Endothelial cell of umbilical vein (primary cell): ENCODE measurements around the gene EPHA10. TPM values are rescaled to one million over a fixed set of nuclear protein-coding genes. Genes with fewer than 3 reads are reported as not detected.
A peak's percentile ranks its signal among the peaks of the same experiment; 100 is the strongest.

Experiments
- BruUV-seq: library from RNA; stranded (reverse); fragments of 400-500 nt; replicated peaks from 2 replicates; lab custom pipeline; 2021; lab: Mats Ljungman, UMichigan
- CTCF ChIA-PET: fragments of 300-600, 350-600 bp; sonication (Branson Sonifier 250); formaldehyde crosslinking; loops from one replicate; lab custom pipeline; 2021; ENCODE audit warnings: antibody characterized with exemption, inconsistent platforms; lab: Charles Lee
- POLR2A ChIA-PET: fragments of 300-600, 350-600 bp; sonication (Branson Sonifier 250); formaldehyde crosslinking; loops from one replicate; lab custom pipeline; 2021; ENCODE audit warnings: antibody characterized with exemption, inconsistent platforms; lab: Charles Lee
- DNase-seq: peaks from one replicate; pipeline ENCODE4 v3.0.0-alpha.2; 2011; ENCODE audit warnings: low read depth, low spot score
- FAIRE-seq: peaks from 2 replicates; lab custom pipeline; 2011; peaks lifted over from hg19 to GRCh38; lab: Jason Lieb, UNC
- H2AFZ ChIP-seq: 2 replicates; pipeline ENCODE4 v1.6.0; 2012; ENCODE audit warnings: low read depth, low read length, control low read depth, inconsistent platforms
- H3K27ac ChIP-seq: 2 replicates; pipeline ENCODE4 v1.5.1; 2011; ENCODE audit warnings: low read depth, mild to moderate bottlenecking, control low read depth, low read length, moderate library complexity; ENCODE audit not compliant: insufficient read depth
- H3K27me3 ChIP-seq, 2 experiments: 2 replicates each; pipeline versions ENCODE4 v1.6.0 to v1.6.1; 2011; ENCODE audit warnings: low read length in 2 of 2, mixed read lengths in 1 of 2; ENCODE audit not compliant: control insufficient read depth in 2 of 2, insufficient read depth in 2 of 2
- H3K36me3 ChIP-seq, 2 experiments: 2 replicates in 1 of 2; 3 replicates in 1 of 2; pipeline ENCODE4 v1.5.1; 2011; ENCODE audit warnings: low read length in 2 of 2, mild to moderate bottlenecking in 1 of 2, moderate library complexity in 1 of 2; ENCODE audit not compliant: control insufficient read depth in 2 of 2, insufficient read depth in 2 of 2; ENCODE audit errors: extremely low read depth in 1 of 2
- H3K4me1 ChIP-seq: 3 replicates; pipeline ENCODE4 v1.5.1; 2011; ENCODE audit warnings: mild to moderate bottlenecking, low read length; ENCODE audit not compliant: control insufficient read depth, insufficient read depth; ENCODE audit errors: extremely low read depth
- H3K4me2 ChIP-seq: 2 replicates; pipeline ENCODE4 v1.6.1; 2011; ENCODE audit warnings: low read length, control low read depth, mixed read lengths; ENCODE audit not compliant: insufficient read depth
- H3K4me3 ChIP-seq, 3 experiments: fragments of 200-600 bp in 1 of 3; sonication (generic), shearing (Covaris generic) in 1 of 3; replicated peaks in 1 of 3; 2 replicates each; pipeline ENCODE4 v1.5.1; 2011 to 2016; ENCODE audit warnings: control low read depth in 3 of 3, low read length in 3 of 3, mild to moderate bottlenecking in 2 of 3, inconsistent platforms in 1 of 3, low read depth in 1 of 3, moderate library complexity in 1 of 3; ENCODE audit not compliant: insufficient read depth in 1 of 3
- H3K79me2 ChIP-seq: 2 replicates; pipeline ENCODE4 v1.6.0; 2012; ENCODE audit warnings: low read length, inconsistent platforms; ENCODE audit not compliant: control insufficient read depth, insufficient read depth
- H3K9ac ChIP-seq: replicated peaks from 2 replicates; pipeline ENCODE3; 2011; ENCODE audit warnings: low read length, control low read depth; ENCODE audit not compliant: insufficient read depth; ENCODE audit errors: extremely low read depth
- H3K9me1 ChIP-seq: replicated peaks from 3 replicates; pipeline ENCODE4 v1.6.0; 2011; ENCODE audit warnings: mild to moderate bottlenecking, low read length; ENCODE audit not compliant: control insufficient read depth, insufficient read depth; ENCODE audit errors: extremely low read depth
- H3K9me3 ChIP-seq: replicated peaks from 2 replicates; pipeline ENCODE4 v1.5.1; 2012; ENCODE audit warnings: low read length, inconsistent platforms; ENCODE audit not compliant: control insufficient read depth, insufficient read depth
- H4K20me1 ChIP-seq: replicated peaks from 2 replicates; pipeline ENCODE3; 2011; ENCODE audit warnings: mild to moderate bottlenecking, low read length; ENCODE audit not compliant: control insufficient read depth, insufficient read depth; ENCODE audit errors: extremely low read depth
- EZH2 ChIP-seq: IDR thresholded peaks from 2 replicates; pipeline ENCODE4 v1.6.1; 2012; ENCODE audit warnings: borderline replicate concordance, low read depth, mild to moderate bottlenecking, moderate library complexity, low read length, inconsistent platforms; ENCODE audit not compliant: severe bottlenecking
- FOS ChIP-seq: IDR thresholded peaks from 2 replicates; pipeline ENCODE4 v1.6.1; 2011; ENCODE audit warnings: mild to moderate bottlenecking, low read length, moderate library complexity, borderline replicate concordance; ENCODE audit not compliant: insufficient read depth
- GATA2 ChIP-seq: IDR thresholded peaks from 2 replicates; pipeline ENCODE4 v1.7.0; 2011; ENCODE audit warnings: low read depth, mild to moderate bottlenecking, moderate library complexity, mixed read lengths, low read length; ENCODE audit not compliant: insufficient read length, insufficient read depth
- JUN ChIP-seq: IDR thresholded peaks from 2 replicates; pipeline ENCODE4 v1.6.1; 2011; ENCODE audit warnings: borderline replicate concordance, low read depth; ENCODE audit not compliant: insufficient read length, insufficient read depth
- MYC ChIP-seq: IDR thresholded peaks from one replicate; pipeline ENCODE4 v1.6.1; 2011; ENCODE audit warnings: mild to moderate bottlenecking, low read depth, low read length
- POLR2A ChIP-seq: IDR thresholded peaks from 2 replicates; pipeline ENCODE4 v1.6.1; 2012; ENCODE audit warnings: low read depth, mild to moderate bottlenecking, control low read depth, low read length
- POLR2AphosphoS5 ChIP-seq: IDR thresholded peaks from 2 replicates; pipeline ENCODE4 v1.6.1; 2012; ENCODE audit warnings: low read depth, mild to moderate bottlenecking, control low read depth, low read length, moderate library complexity; ENCODE audit not compliant: insufficient read depth
- dilution Hi-C: fragments of 300-500 bp; cut with MboI; formaldehyde crosslinking; loops from one replicate; pipeline ENCODE4 v1.15.0; 2019; ENCODE audit warnings: low sequenced_read_pairs; ENCODE audit not compliant: extremely low pct_ligation_motif_present
- intact Hi-C: fragments of 100-400 bp; cut with micrococcal nuclease; formaldehyde crosslinking; loops from one replicate; pipeline ENCODE4 v1.10.0; 2022
- polyA plus RNA-seq, 4 experiments: library from polyadenylated mRNA; depleted of rRNA in 3 of 4; stranded (reverse) in 3 of 4; unstranded in 1 of 4; fragments of >200 nt; gene quantifications; 2 replicates each; pipeline versions ENCODE4 v1.2.1 to v1.2.3, GENCODE V29; 2011 to 2012; ENCODE audit warnings: missing spikeins in 1 of 4
- total RNA-seq: library from RNA; stranded (reverse); gene quantifications from 2 replicates; pipeline ENCODE4 v1.2.3, GENCODE V29; 2021
- TF ChIP-seq, protein P1 (sequence below), 2 donors: IDR thresholded peaks; 1 replicate in 1 of 2; 2 replicates in 1 of 2; pipeline ENCODE4 v1.5.1; 2011; ENCODE audit warnings: low read length in 2 of 2, mild to moderate bottlenecking in 2 of 2, moderate library complexity in 2 of 2, control low read depth in 1 of 2, inconsistent platforms in 1 of 2, low read depth in 1 of 2; ENCODE audit not compliant: insufficient read depth in 1 of 2; ENCODE audit errors: extremely low read depth in 1 of 2
- TF ChIP-seq, protein P2 (sequence below): IDR thresholded peaks from 2 replicates; pipeline ENCODE4 v1.6.1; 2011; ENCODE audit not compliant: insufficient read depth, insufficient read length

EPHA10 gene
- total and polyA plus RNA-seq, 2 donors (not counting 3 experiments of a cell fraction or from before 2014, with no cell fraction given) = not detected

DNA sequence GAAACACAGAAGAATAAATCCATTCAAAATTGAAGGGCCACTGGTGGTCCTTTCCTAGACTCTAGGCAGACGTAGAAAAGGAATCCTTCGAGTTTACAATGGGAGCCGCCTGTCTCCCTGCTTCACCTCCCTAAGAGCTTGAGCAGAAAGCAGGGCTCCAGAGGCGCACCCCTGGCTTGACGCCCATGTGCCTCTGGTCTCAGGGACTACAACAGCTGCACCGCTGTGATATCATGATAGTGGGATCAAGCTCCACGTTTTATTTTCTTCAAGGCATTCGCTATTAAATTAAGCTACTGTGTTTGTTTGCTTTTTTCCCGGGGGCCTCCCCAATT, 42.3 kb upstream of the EPHA10 start:
- H2AFZ ChIP-seq = no peak overlapping the region
- TSS peak; percentile 29 for BruUV-seq
- DNase-seq (no peak), FAIRE-seq (no peak)
- peaks cover 23% of the 10 kb centered on the region for H3K79me2 ChIP-seq
- peak overlapping the region; percentile 66 to 93 (median 83) for H3K4me3 ChIP-seq
- H3K27me3 ChIP-seq = no peaks in the 10 kb centered on the region
- TF ChIP-seq POLR2A = no peak
- TF ChIP-seq FOS = no peak
- no peak for TF ChIP-seq GATA2
- no peak for TF ChIP-seq MYC
- TF ChIP-seq EZH2 = no peak
- TF ChIP-seq, protein P1, sequence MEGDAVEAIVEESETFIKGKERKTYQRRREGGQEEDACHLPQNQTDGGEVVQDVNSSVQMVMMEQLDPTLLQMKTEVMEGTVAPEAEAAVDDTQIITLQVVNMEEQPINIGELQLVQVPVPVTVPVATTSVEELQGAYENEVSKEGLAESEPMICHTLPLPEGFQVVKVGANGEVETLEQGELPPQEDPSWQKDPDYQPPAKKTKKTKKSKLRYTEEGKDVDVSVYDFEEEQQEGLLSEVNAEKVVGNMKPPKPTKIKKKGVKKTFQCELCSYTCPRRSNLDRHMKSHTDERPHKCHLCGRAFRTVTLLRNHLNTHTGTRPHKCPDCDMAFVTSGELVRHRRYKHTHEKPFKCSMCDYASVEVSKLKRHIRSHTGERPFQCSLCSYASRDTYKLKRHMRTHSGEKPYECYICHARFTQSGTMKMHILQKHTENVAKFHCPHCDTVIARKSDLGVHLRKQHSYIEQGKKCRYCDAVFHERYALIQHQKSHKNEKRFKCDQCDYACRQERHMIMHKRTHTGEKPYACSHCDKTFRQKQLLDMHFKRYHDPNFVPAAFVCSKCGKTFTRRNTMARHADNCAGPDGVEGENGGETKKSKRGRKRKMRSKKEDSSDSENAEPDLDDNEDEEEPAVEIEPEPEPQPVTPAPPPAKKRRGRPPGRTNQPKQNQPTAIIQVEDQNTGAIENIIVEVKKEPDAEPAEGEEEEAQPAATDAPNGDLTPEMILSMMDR (IDR thresholded peaks at IDR 0.05; ENCODE audit: extremely low read depth in 1 of 2, insufficient read depth in 1 of 2, low read depth in 1 of 2, low read length in 2 of 2) = no peak
- CTCF ChIA-PET = interaction anchor here (3.3 kb wide), 1 partner anchor 52 kb away, joined by 32 read pairs; the partner anchor contains the start of gene MTF1
- peak overlapping the region; percentile 91 for H3K9ac ChIP-seq
- POLR2A ChIA-PET = interaction anchor here (2.6 kb wide), 1 partner anchor 52 kb away, joined by 10 read pairs; the partner anchor contains the start of gene MTF1
- peak overlapping the region; percentile 93 for H3K4me2 ChIP-seq
- peaks cover 13% of the 10 kb centered on the region for H3K4me1 ChIP-seq
- peaks cover 19 to 31% of the 10 kb centered on the region in 2 experiments for H3K36me3 ChIP-seq
- dilution Hi-C loops (no loop called here), intact Hi-C loops (loop anchor here (5.0 kb wide), 3 partner anchors 125 to 335 kb away; partner anchors contain the start of gene ZC3H12A)
- H4K20me1 ChIP-seq = peaks cover 4% of the 10 kb centered on the region
- no peaks in the 10 kb centered on the region for H3K9me3 ChIP-seq
- H3K9me1 ChIP-seq = no peaks in the 10 kb centered on the region
- H3K27ac ChIP-seq = peak overlapping the region; percentile 91

- Histone ChIP-seq H3K36me3 (peaks cover 19 to 31% of the 10 kb centered on the region in 2 experiments), H3K4me3 (no peak overlapping the region), H3K79me2 (peaks cover 17% of the 10 kb centered on the region), H3K4me2 (no peak overlapping the region), H3K9me3 (no peaks in the 10 kb centered on the region), H3K4me1 (peaks cover 8% of the 10 kb centered on the region), H3K9ac (no peak overlapping the region), H4K20me1 (peaks cover 4% of the 10 kb centered on the region), H3K27me3 (no peaks in the 10 kb centered on the region), H3K9me1 (no peaks in the 10 kb centered on the region), H2AFZ (no peak overlapping the region), H3K27ac (no peak overlapping the region)
- BruUV-seq = no TSS peak
- ChIA-PET CTCF (no interaction called here), POLR2A (no interaction called here)
- TF ChIP-seq, protein P1 (IDR thresholded peaks at IDR 0.05; ENCODE audit: extremely low read depth in 1 of 2, insufficient read depth in 1 of 2, low read depth in 1 of 2, low read length in 2 of 2) = no peak
- TF ChIP-seq POLR2AphosphoS5 (no peak), POLR2A (no peak), EZH2 (no peak), FOS (no peak), GATA2 (no peak), JUN (no peak), MYC (no peak)
- TF ChIP-seq, protein P2, sequence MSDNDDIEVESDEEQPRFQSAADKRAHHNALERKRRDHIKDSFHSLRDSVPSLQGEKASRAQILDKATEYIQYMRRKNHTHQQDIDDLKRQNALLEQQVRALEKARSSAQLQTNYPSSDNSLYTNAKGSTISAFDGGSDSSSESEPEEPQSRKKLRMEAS = no peak
- dilution Hi-C loops = no loop called here
- intact Hi-C loops = no loop called here
- no peak for FAIRE-seq
- no peak for DNase-seq
Measured at GRCh38 chr1:37802439-37802838, 37.5 kb upstream of the EPHA10 start.
